Large intestine (tissue), 3 donors: Measurements from ENCODE around the gene DDX25. TPM values are rescaled to one million over a fixed set of nuclear protein-coding genes. Genes with fewer than 3 reads are reported as not detected.

Experiments used
- DNase-seq, 2 donors: peaks; one replicate each; pipeline versions ENCODE4 v3.0.0 to v3.0.0-alpha.2; 2013
- H3K27ac ChIP-seq: one replicate; pipeline ENCODE4 v1.5.1; 2013; ENCODE audit warnings: low read length
- H3K27me3 ChIP-seq: 2 replicates; pipeline ENCODE4 v1.6.1; 2013; ENCODE audit warnings: low read length; ENCODE audit not compliant: control insufficient read depth, insufficient read depth
- H3K36me3 ChIP-seq: 2 replicates; pipeline ENCODE4 v1.6.1; 2013; ENCODE audit warnings: low read length; ENCODE audit not compliant: control insufficient read depth, insufficient read depth
- H3K4me1 ChIP-seq: one replicate; pipeline ENCODE4 v1.6.1; 2013; ENCODE audit warnings: low read length; ENCODE audit not compliant: control insufficient read depth, insufficient read depth
- H3K4me3 ChIP-seq: one replicate; pipeline ENCODE4 v1.5.1; 2013; ENCODE audit warnings: low read length
- H3K9me3 ChIP-seq: one replicate; pipeline ENCODE4 v1.6.1; 2013; ENCODE audit warnings: mild to moderate bottlenecking, low read depth, low read length, moderate library complexity; ENCODE audit not compliant: control insufficient read depth
- WGBS: methylation state at CpG from one replicate; pipeline ENCODE4 v1.1.5; 2013; ENCODE audit warnings: low lambda C conversion rate; ENCODE audit not compliant: insufficient coverage; 5-methylcytosine and 5-hydroxymethylcytosine counted together
- polyA plus RNA-seq: library from polyadenylated mRNA; unstranded; fragments of 120-200 nt; gene quantifications from one replicate; pipeline ENCODE4 v1.2.1, GENCODE V29; 2013

The DDX25 gene
- polyA plus RNA-seq, 1 donor, result 2.0 TPM

DNA sequence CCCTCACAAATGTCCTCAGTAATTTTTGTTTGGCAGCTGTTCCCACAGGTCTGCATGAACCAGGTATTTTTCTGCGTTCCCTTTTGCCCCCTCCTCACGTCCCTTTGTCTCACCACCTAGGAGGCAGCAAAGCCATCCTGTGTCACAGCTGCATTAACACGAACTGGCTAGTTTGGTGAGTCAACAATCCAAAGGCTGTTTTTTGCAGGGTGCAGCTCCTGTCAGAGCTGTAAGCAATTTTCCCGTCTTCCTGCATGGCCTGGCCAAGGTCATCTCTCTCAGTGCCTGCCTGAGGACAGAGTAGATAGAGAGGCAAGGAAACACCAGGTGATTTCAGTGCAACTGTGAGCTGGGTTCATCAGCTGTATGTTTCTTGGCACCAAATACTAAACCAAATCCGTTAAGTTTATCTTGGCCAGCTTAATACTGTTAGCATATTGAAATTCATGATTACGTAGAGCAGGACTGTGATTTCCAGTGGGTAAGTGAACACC is 21.0 kb downstream of the DDX25 start:
- Histone ChIP-seq H3K27ac (peak overlapping the region; percentile 51), H3K27me3 (no peaks in the 10 kb centered on the region), H3K36me3 (no peaks in the 10 kb centered on the region), H3K4me1 (peaks cover 20% of the 10 kb centered on the region), H3K4me3 (no peak overlapping the region), H3K9me3 (no peaks in the 10 kb centered on the region)
- DNase-seq, result peak; percentile 81 to 86
- no CpG with 5 or more reads among the region's 6 CpGs for WGBS

DNA sequence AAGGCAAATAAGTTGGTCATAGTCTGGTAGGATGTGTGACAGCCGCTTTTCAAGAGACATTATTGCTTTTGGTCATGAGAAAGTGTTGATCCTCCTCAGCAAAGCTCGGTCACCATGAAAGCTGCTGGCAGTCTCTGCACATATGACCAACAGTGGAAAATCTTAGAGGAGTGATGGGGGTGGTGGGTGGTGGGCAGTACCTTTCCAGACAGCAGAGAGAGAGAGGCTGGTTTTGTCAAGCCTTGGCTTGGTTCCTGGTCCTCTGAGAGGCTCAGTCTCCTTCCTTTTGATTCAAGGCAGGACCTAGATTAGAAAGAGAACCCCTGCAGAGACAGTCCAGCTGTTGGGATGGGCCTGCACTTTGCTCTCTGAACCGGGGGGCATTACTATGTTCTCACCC is 21.5 kb downstream of the DDX25 start:
- no peak for DNase-seq
- Histone ChIP-seq H3K27me3 (no peaks in the 10 kb centered on the region), H3K27ac (peak overlapping the region; percentile 51), H3K4me1 (peaks cover 20% of the 10 kb centered on the region), H3K36me3 (no peaks in the 10 kb centered on the region), H3K4me3 (no peak overlapping the region), H3K9me3 (no peaks in the 10 kb centered on the region)
- no CpG with 5 or more reads among the region's 3 CpGs for WGBS

DNA sequence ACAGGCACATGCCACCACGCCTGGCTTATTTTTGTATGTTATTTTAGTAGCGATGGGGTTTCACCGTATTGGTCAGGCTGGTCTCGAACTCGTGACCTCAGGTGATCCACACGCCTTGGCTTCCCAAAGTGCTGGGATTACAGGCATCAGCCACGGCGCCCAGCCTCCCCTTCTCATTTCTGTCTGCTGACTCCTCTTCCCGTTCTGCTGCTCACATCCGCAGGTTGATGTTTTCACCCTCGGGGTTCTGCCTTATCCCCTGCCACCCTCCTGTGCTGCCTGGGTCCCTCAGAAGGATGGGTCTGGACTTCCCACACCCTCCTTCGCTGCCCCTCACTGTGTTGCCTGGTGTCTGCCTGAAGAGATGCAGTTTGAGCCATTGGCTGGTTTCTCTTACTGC is 22.4 kb downstream of the DDX25 start:
- no peak for DNase-seq
- no peaks in the 10 kb centered on the region for H3K9me3 ChIP-seq
- H3K36me3 ChIP-seq, result no peaks in the 10 kb centered on the region
- no peaks in the 10 kb centered on the region for H3K27me3 ChIP-seq
- no peak overlapping the region for H3K4me3 ChIP-seq
- H3K27ac ChIP-seq, result no peak overlapping the region
- peaks cover 16% of the 10 kb centered on the region for H3K4me1 ChIP-seq
- 93% methylated on average over 3 of the region's 12 CpGs for WGBS

DNA sequence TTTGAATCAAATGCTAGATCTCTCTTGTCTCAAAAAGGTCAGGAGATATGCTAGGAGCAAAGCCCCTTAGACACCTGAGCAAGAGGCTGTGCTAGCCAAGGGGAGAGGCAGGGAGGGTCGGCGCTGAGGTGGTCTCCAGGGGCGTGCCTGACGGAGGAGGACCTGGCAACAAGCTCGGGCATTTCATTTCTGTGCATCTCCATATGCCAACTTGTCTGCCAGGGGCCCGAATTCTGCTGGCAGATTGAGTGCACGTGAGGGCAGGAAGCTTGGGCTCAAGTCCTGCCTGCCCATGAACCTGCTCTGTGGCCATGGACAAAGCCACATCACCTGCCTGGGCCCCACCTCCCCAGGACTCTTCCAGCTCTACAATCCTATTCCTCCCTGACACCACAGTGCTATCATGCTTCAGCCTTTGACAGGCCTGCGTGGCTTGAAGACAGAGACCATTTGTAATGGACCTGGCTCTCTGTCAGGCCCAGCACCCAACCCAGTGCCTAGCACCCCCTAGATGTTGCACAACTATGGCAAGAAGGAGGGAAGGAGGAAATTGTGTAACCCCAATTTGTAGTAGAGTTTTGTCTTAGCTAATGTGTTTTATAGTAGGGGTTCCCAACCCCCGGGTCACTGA is 25.3 kb downstream of the DDX25 start:
- no CpG with 5 or more reads among the region's 9 CpGs for WGBS
- Histone ChIP-seq H3K4me3 (no peak overlapping the region), H3K27ac (no peak overlapping the region), H3K27me3 (no peaks in the 10 kb centered on the region), H3K4me1 (peaks cover 14% of the 10 kb centered on the region), H3K36me3 (no peaks in the 10 kb centered on the region), H3K9me3 (no peaks in the 10 kb centered on the region)
- DNase-seq, result no peak

DNA sequence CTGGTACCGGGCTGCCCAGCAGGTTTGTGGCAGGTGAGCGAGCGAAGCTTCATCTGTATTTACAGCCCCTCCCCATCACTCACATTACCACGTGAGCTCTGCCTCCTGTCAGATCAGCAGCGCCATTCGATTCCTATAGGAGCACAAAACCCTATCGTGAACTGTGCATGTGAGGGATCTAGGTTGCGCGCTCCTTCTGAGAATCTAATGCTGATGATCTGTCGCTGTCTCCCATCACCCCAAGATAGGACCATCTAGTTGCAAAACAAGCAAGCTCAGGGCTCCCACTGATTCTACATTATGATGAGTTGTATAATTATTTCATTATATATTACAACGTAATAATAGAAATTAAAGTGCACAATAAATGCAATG is 25.8 kb downstream of the DDX25 start:
- Histone ChIP-seq H3K4me1 (peaks cover 9% of the 10 kb centered on the region), H3K27ac (no peak overlapping the region), H3K27me3 (no peaks in the 10 kb centered on the region), H3K4me3 (no peak overlapping the region), H3K36me3 (no peaks in the 10 kb centered on the region), H3K9me3 (no peaks in the 10 kb centered on the region)
- no peak for DNase-seq
- WGBS, result 90% methylated on average over 2 of the region's 11 CpGs

DNA sequence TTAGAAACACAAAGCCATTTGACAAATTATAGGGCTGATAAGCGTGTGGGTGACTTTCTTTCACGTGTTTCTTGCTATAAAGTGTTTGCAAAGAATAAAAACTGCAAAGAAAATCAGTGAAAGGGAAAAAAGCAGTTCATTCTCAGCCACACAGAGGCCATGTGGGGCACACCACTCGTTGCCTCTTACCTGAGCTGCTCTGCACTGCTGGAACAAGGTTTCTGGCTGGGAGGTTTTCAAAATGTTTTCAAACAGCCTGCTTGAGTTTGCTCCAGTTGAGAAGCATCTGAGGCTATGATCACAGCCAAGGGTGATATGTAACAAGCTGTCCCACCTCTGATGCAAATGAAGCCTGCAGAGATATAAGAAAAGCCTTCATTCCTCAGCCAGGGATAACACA is 26.8 kb downstream of the DDX25 start:
- no peaks in the 10 kb centered on the region for H3K27me3 ChIP-seq
- H3K9me3 ChIP-seq, result no peaks in the 10 kb centered on the region
- no peaks in the 10 kb centered on the region for H3K4me1 ChIP-seq
- H3K36me3 ChIP-seq, result no peaks in the 10 kb centered on the region
- H3K4me3 ChIP-seq, result no peak overlapping the region
- H3K27ac ChIP-seq, result no peak overlapping the region
- DNase-seq, result no peak
- WGBS, result 91% methylated on average over 2 of the region's 3 CpGs

DNA sequence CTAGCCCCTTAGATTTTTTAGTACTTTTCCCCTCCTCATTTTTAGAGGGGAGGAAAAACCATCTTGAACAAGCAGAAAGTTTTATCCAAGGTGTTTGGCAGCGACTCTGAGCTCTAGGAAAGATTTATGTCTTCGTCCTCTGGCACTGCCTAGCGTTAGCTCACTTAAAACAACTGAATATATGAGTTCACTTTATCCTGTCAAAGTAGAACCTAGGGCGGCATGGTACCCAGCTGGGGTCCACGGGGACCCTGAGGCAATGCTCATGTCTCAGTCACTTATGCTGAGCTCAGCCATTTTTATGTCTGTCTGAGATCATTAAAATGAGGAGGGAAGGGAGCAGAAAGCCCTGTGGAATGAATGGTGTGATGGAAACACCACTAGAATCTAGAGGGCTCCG is 27.4 kb downstream of the DDX25 start:
- no peaks in the 10 kb centered on the region for H3K9me3 ChIP-seq
- H3K27me3 ChIP-seq, result no peaks in the 10 kb centered on the region
- no peak overlapping the region for H3K4me3 ChIP-seq
- no peak for DNase-seq
- H3K36me3 ChIP-seq, result no peaks in the 10 kb centered on the region
- no CpG with 5 or more reads among the region's 6 CpGs for WGBS
- H3K4me1 ChIP-seq, result no peaks in the 10 kb centered on the region
- H3K27ac ChIP-seq, result no peak overlapping the region

DNA sequence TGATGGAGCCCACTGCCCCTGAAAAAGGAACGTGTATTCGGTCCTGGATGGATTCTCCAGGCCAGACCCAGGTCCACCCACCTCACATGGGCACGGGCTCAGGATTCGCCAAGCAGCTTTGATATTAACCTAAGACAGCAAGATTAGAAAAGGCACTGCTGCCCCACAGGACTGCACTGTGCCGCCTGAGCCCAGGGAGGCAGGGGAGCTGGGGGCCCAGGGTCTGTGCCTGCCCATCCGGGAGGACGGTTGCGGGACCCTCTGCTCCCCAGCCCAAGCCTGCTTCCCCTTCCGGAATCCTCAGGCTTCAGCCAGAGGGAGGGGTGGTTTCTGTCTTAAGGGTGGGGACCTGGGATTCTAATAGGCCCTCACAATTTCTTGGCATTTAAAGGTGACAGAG is 28.0 kb downstream of the DDX25 start:
- DNase-seq, result no peak
- no peak overlapping the region for H3K4me3 ChIP-seq
- no peaks in the 10 kb centered on the region for H3K27me3 ChIP-seq
- H3K27ac ChIP-seq, result no peak overlapping the region
- H3K9me3 ChIP-seq, result no peaks in the 10 kb centered on the region
- H3K36me3 ChIP-seq, result no peaks in the 10 kb centered on the region
- no peaks in the 10 kb centered on the region for H3K4me1 ChIP-seq
- WGBS, result no CpG with 5 or more reads among the region's 9 CpGs

DNA sequence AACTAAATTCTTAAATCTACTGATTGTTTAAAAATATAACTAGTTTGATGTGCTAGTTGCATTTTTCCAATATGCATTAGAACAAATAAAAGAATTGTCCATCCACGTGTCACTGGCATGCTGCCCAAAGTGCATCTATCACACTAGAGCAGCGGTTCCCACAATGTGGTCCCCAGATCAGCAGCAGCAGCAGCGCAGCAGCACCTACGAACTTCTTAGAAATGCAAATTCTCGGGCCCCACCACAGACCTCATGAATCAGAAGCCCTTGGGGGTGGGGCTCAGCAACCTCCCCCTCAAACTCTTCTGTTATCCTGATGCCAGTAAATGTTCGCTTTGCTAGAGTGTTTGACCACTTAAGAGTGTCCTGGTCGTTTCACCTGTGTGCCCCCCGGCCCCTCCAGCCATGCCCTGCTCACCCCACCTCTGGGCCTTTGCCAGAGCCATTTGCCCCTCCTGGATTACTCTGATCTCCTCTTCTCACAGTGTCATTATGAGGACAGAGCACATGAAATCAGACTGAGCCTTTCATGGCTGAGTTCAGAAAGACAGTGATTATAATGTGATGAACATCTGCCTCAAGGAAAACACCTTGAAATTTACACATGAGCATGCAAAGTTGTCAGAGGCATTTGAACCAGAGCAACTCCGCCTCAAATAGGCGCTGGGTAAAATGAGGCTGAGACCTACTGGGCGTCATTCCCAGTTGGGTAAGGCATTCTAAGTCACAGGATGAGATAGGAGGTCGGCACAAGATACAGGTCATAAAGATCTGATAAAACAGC is 28.9 kb downstream of the DDX25 start:
- Histone ChIP-seq H3K9me3 (no peaks in the 10 kb centered on the region), H3K36me3 (no peaks in the 10 kb centered on the region), H3K27me3 (no peaks in the 10 kb centered on the region), H3K4me3 (no peak overlapping the region), H3K27ac (no peak overlapping the region), H3K4me1 (no peaks in the 10 kb centered on the region)
- DNase-seq, result no peak
- WGBS, result no CpG with 5 or more reads among the region's 12 CpGs

DNA sequence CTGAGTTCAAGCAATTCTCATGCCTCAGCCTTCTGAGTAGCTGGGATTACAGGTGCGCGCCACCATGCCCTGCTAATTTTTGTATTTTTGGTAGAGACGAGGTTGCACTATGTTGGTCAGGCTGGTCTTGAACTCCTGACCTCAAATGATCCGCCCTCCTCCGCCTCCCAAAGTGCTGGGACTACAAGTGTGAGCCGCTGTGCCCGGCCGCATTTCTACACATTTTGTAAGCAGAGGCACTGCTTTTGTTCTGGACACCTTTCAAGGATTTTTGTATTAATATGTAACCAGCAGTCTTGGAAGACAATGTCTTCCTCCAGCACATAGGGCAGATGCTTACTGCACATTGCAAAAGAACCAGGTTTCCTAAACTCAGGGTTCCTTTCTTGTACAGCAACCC is 30.2 kb downstream of the DDX25 start:
- Histone ChIP-seq H3K9me3 (no peaks in the 10 kb centered on the region), H3K36me3 (no peaks in the 10 kb centered on the region), H3K27me3 (no peaks in the 10 kb centered on the region), H3K4me3 (no peak overlapping the region), H3K4me1 (no peaks in the 10 kb centered on the region), H3K27ac (no peak overlapping the region)
- DNase-seq, result no peak
- no CpG with 5 or more reads among the region's 8 CpGs for WGBS

DNA sequence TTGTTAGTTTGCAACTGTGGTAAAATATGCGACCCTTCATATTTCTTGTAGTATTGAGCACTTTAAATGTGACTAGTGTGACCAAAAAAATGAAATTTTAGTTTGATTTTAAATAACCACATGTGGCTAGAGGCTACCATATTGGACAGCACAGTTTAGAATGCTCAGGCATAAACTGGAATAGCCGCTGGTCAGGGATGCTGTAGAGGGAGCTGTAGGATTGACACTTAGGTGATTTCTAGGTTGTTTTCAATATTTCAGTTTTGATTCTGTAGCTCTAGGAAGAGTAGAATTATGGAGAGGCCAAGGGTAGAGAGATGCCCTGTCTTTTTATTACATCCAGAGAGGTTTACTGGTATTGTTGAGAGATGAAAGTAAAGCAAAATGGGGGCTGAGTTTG is 30.7 kb downstream of the DDX25 start:
- no peaks in the 10 kb centered on the region for H3K36me3 ChIP-seq
- 100% methylated on average over 1 of the region's 2 CpGs for WGBS
- no peaks in the 10 kb centered on the region for H3K4me1 ChIP-seq
- H3K27ac ChIP-seq, result no peak overlapping the region
- no peak overlapping the region for H3K4me3 ChIP-seq
- H3K27me3 ChIP-seq, result no peaks in the 10 kb centered on the region
- no peak for DNase-seq
- no peaks in the 10 kb centered on the region for H3K9me3 ChIP-seq
